GM19035 (cell line): ENCODE results near the gene LMF1.
"Not testable (repeated sequence)": the region's sequence is repeated elsewhere in the genome, so short reads cannot be mapped to it uniquely, and the experiment has no call there.

ENCODE experiments used
- ATAC-seq: cut with Tn5 transposase; IDR thresholded peaks from one replicate; pipeline ENCODE4 v1.9.1; 2021; ENCODE audit not compliant: unreplicated experiment

LMF1 gene

DNA sequence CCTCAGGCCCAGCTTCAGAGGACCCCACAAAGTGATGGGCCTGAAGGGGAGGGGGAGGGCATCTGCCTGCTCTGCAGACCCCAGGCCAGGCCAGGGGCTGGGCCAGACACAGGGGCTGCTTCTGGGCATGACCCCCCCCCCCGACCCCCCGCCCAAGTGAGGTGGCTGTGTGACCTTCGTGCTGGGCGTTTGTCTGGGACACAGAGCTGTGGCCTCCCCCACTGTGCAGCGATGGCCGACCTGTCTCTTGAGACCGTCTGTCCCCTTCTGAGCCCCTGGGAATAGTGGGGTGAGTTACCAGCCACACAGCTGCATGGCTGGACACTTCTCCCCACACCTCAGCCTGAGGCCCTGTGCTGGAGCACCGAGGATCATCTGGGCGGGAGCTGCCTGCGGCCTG lies 135.4 kb downstream of the LMF1 start:
- no peak for ATAC-seq

DNA sequence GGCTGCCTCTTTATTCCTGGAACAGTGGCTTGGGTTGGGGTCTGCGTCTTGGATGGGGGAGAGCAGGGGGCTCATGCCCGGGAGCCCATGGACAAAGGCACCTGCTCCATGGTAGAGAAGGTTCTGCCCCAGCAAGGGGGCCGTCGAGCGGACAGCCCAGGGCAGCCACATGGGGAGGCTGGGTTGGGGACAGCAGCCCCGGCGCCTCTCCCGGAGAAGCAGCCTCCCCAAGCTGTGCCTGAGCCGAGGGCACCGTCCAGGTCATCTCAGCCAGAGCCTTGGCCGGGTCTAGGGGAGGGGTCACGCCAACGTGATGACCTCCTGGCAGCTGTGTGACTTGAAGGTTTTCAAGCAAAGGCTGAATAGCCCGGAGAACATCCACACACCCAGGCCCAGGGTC lies 137.4 kb downstream of the LMF1 start:
- no peak for ATAC-seq

DNA sequence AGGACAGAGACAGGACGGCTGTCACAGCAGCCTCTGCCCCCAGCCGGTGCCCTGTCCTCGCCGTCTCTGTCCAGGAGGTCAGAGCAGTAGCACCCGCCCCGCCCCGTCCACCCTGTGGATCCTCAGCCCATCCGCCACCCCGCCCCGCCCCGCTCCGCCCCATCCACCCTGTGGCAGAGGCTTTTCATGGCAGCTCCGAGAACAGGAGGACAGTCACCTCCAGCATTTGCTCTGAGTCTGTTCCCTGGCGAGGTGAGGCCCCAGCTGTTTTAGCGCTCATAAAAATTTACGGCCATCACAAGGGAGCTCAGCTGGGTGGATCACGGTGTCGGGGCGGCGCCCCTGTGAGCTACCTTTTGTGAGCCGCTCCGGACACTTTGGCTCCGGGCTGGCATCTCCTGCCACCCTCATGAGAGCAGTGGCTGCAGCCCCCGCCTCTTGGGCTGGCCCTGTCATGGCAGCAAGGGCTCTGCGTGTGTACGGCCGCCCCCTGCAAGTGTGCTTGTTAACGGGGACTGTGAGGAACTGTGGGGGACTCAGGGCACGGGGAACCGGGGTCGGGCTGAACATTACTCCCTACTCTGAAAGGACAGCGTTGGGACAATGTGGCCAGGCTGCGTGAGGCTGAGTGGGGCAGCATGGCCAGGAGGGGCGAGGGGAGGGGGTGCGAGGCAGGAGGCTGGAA lies 138.0 kb downstream of the LMF1 start:
- no peak for ATAC-seq

DNA sequence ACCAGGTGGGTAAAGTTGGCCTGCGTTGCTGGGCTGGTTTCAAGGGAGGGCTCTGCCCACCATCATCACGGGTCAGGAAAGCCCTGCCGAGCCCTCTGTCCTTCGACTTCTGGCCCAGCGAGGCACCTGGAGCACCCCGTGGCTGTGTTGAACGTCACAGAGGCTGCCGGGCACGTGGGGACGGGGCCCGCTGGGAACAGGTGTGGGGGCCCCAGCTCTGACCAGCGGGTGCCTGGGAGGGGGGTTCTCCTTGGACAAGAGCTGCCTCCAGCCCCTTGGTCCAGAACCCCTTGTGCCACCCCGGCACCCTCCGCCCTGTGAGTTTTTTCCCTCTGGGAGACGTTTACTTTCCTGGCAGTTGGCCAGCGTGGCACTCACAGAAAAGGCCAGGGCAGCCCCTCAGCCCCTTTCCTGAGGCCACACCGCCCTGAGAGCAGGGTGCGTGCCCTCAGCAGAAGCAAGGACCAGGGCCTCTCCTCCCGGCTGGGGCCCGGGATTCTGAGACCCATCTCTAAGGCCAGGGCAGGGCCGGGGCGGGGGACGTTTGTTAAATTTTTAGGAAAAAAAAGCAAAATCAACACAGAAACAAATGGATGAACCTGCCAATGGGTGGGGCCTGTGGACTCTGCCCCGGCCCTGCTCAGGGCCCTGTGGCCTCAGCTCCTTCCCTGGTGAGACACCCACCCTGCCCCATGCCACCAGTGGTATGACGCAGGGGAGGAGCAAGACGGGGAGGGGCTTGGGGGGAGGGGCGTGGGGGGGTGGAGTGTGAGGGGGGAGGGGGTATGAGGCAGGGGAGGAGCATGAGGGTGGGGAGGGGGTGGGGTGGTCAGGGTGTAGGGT lies 139.0 kb downstream of the LMF1 start:
- ATAC-seq = no peak

DNA sequence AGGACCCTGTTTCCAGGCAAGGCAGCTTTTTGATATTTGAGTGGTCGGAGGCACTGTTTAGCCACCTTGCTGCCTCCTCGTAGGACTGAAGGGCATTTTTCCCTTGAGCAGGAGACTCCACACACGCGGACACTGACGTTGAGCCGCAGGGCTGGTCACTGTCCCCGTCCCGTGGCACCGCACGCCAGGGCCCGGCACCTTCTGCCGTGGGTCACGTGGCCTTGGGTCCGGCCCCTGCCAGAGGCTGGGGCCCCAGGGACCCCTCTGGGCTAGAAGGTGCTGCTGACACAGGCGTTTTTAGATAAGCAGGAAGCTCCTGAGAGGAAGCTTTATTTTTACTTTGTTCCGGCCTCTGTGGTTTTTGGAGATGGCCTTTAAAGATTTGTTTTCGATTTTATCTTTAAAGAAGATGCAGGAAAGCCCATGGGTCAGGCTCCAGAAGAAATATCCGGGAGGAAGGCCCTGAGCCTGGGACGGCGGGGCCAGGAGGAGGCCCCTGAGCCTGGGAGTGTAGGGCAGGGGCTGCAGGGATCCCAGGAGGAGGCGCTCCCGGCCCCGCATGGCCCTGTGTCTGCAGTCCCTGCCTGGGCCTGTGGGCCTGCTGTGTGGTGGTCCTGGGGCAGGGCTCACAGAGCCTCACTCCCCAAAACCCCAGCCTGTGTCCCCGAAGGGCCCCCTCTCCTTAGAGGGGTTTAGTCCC lies 139.8 kb downstream of the LMF1 start:
- no peak for ATAC-seq

DNA sequence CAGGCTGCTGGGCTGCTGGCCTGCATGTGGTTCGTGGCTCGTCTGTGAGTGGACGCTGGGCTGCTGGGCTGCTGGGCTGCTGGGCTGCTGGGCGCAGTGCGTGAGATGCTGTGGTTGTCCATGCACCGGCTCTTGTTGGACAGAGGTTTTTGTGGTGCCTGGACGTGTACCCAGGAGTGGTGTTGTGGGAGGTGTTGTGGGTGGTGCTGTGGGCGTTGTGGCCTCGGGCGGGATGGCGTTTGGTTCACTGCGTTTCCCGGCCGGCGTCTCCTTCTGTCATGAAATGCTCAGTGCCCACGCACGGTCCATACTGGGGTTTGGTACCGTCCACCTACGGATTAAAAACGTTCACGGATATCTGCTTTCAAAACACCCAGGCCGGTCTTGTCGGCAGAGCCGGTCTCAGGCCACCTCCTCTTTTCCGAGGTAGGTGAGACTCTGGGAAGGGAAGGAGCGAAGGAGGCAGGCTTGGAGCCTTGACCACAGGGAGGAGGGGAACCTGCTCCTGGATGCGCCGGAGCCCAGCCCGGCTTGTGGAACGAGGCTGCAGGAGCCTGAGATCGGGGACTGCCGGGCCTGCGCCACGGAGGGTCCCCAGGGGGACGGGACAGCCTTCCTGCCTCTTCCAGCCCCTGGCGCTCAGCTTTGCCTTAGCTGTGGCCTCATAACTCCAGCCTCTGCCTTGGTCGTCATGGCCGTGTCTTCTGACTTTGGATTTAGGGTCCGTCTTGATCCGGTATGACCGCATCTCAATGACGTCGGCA lies 140.5 kb downstream of the LMF1 start:
- ATAC-seq = no peak

DNA sequence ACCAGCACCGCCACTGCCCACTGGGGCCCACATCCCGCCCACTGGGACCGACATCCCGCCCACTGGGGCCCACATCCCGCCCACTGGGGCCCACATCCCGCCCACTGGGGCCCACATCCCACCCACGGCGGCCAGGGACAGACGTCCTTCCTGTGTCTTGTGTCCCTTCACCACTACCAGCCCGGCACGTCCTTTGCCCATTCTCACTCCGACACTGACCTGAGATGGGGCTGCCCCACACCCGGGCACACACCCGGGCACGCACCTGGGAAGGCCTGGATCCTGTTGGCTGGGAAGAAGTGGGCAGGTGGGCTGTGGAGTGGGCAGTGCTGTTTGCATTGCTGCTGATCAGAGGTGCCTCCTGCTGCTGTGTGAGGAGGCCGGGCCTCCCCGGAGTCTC lies 141.9 kb downstream of the LMF1 start:
- ATAC-seq = no peak

DNA sequence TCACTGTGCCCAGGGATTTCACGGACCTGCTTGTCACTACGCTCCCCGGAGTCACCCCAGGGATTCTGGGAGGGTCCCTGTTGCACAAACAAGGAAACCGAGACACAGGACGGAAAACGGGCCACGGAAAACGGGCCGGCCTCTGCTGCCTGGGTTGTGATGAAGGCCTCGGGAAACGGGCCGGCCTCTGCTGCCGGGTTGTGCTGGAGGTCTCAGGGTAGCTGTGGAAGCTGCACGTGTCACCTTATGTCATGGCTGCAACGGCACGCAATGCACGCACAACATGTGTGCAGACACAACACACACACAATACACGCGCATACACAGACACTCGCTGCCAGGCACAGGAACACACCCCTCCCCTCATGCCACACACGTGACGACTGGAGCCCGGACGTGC lies 143.3 kb downstream of the LMF1 start:
- no peak for ATAC-seq

DNA sequence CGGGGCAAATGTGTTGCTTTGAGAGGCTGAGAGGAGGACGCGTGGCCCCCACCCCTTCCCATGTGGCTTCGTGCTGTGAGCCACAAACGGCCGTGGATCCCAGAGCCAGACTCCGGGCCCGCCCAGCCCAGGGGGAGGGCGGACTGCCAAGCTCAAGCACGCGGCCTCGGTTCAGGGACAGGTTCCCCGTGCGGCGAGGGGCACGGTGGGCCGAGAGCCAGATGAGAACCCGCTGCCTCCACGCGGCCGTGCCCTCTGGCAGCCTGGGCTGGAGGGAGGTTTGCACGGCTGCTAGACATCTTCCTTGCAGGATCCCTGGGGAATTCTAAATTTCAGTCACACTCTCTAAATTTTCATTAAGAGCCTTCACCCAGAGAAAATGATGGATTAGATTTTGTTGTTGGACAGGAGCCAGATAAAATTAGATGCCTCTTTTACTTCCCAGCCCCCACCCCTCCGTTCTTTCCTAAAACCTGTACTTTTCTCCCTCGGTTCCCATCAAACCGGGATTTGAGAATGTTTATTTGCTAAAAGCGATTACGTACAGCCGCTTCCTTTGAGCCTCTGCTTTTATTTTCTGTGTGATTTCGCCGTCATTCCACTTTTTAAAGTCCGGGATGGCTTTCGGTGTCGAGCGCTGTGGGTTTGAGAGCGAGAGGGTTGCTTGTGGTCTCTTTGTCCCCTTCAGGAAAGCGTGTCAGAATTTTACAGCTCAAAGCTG lies 145.3 kb downstream of the LMF1 start:
- ATAC-seq = no peak

DNA sequence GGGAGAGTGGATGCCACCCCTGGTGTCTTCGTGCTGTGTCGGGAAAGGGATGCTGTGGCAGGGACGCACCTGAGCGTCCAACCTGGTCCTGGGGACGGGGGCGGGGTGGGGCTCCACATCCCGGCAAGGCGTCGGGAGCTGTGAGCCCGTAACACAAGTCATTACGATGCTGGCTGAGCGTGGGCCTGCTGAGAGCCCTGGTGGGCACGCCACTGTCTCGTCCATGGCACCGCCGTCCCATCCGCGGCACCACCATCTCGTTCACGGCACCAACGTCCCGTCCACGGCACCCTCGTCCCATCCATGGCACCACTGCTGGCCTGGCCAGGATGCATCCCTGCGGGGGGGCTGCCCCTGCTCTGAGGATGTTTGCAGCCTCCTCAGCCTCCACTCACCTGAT lies 146.2 kb downstream of the LMF1 start:
- no peak for ATAC-seq

DNA sequence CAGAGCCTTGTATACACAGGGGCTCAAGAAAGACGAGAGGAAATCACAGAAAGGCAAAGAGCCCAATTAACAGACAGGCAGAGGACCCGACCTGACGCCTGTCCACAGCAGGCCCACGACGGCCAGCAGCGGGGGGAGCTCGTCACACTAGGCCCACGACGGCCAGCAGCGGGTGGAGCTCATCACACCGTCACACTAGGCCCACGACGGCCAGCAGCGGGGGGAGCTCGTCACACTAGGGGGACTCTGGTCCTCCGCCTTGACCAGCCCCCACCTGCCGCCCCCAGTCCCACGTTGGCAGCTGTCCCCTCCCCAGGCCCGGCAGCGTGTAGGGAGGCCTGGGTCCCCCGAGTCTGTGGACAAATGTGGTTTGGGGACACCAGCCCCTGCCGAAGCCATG lies 146.6 kb downstream of the LMF1 start:
- no peak for ATAC-seq

DNA sequence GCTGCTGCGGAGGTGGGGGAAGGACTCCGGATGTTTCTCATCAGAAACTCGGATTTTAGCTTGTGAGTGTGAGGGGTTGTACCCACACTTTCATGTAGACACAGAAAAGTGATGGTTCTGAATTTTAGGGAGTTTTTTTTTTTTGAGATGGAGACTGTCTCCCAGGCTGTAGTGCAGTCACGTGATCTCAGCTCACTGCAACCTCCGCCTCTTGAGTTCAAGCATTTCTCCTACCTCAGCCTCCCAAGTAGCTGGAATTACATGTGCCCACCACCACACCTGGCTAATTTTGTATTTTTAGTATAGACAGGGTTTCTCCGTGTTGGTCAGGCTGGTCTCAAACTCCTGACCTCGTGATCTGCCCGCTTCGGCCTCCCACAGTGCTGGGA lies 147.9 kb downstream of the LMF1 start:
- no peak for ATAC-seq

DNA sequence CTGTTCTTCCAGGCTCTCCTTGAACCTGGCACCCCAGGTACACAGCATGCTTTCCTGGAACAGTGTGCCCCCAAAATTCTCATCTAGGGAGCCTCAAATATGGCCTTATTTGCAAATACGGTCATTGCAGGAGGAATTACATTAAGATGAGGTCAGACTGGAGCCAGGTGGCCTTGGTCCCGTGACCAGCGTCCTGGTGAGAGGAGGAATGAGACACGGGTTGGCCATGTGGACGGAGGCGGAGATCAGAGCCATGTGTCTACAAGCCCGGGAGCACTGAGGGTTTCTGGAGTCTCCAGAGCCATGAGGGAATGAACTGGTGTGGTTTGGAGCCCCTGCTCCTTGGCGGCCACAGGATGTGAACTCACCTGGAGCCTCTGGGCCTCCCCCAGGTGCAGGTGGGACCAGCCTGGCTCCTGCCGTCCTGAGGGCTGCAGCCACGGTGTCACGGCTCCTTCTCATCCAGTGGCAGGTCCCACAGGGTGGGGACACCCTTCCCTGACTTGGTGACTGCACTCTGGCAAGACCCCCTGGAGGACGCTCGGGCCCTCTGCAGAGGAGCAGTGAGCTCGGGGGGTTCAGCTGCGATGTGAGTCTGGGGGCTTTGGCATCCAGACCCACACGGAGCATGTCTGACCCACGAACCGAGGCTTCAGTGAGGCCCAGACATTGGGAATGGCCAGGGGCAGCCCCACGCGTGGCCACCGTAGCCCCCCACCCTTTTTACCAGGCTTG lies 148.4 kb downstream of the LMF1 start:
- ATAC-seq = no peak

DNA sequence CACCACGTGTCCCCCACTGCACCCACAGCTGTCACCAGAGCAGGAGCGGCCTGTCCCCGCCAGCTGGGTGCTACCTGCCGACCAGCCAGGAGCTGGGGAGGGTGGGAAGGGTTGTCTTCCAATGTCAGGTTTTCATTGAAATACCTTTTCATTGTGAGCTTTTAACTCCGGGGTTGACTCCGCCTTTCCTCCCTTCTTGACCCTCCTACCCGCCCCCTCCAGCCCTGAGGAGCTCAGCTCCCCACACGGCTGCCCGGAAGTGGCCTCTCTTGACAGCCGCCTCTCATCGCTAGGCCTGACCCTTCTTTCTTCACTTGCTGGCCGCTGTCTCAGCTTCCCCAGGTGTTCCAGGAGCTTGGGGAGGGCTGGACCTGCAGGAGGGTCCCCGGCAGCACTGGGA lies 149.0 kb downstream of the LMF1 start:
- no peak for ATAC-seq

DNA sequence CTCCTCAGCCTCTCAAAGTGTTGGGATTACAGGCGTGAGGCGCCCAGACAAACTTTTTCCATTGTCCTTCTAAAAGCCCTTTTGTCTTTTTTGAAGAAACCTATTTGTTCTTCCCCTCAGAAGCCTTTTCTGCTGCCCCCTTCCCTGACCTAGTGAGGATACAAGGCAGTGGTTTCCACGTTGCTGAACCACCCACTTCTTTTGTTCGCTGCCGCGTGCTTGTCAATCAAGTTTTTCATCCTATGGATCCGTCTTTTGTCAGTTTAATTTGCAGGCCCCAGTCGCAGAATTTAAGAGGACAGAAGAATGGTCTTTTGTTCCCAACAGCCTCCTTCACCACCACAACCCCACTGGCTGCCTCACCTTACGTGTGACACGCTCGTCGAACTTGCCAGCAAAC lies 150.0 kb downstream of the LMF1 start:
- no peak for ATAC-seq

DNA sequence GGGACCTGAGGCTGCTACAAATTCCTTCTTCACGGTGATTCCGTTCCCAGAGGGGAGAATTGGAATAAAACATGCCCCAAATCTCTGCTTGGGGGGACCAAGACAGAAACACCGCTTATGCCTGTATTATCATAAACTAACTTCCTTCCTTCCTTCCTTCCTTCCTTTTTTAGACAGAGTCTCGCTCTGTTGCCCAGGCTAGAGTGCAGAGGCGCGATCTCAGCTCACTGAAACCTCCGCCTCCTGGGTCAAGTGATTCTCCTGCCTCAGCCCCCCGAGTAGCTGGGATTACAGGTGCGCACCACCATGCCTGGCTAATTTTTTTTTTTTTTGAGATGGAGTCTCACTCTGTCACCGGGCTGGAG lies 150.8 kb downstream of the LMF1 start:
- ATAC-seq = not testable (repeated sequence)

DNA sequence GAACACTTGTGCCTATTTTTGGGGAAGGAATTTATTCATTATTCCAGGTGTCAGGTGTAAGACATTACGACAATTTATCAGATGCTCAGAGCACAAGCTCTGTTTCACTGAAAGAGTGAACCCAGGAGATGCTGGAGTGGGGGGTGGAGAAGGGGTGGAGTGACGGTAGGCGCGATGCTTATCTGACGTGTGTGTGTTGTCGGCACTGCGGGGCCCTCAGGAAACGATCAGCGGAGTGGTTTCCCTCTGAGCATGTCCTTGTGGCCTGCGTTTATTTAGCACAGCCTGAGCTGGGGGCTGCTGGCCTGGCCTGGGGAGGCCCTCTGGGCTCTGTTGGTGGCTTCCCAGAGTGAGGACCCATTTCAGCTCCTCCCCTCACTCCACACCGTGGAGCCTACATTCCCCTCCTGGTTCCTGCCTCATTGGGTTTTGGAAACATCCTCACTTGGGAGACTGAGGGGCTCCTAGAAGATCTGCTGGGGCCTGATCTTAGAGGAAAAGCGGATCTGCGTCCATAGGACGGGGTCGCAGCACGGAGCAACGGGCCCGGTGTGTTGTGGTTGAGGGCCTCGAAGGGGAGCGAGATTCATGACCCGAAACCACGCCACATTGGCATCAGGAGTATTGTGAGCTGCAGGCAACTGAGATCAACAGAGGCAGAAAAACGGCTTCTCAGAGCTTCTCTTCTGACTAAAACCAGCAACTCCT lies 151.3 kb downstream of the LMF1 start:
- ATAC-seq = no peak

DNA sequence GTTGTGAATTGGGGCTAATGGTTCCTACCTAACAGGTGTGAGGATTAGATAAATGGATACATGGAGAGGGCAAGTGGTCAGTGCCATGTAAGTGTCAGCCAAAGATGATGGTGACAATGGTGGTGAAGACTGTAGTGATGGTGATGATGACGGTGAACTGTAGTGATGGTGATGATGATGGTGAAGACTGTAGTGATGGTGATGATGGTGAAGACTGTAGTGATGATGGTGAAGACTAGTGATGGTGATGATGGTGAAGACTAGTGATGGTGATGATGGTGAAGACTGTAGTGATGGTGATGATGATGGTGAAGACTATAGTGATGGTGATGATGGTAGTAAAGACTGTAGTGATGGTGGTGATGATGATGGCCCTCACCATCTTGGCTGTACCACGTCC lies 152.2 kb downstream of the LMF1 start:
- ATAC-seq = no peak

DNA sequence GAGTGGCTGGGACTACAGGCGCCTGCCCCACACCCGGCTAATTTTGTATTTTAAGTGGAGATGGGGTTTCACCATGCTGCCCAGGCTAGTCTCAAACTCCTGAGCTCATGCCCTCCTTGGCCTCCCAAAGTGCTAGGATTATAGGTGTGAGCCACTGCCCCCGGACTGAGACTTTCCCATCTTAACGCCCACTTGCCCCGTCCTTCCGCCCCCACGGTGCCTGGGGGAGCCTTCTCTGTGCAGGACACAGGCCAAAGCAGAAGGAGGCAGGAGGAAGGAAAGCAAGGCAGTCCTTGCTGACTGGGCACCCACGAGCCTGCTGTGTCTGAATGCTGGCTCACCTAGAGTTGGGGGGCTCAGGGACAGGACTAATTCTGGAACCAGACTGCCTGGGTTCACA lies 152.7 kb downstream of the LMF1 start:
- no peak for ATAC-seq
